Neural cell (in vitro differentiated cells): ENCODE data around the gene UCP3. TPM values are rescaled to one million over a fixed set of nuclear protein-coding genes. Genes with fewer than 3 reads are reported as not detected.

ENCODE experiments used
- H2AFZ ChIP-seq: fragments of 200-600, 300-800 bp; sonication (generic), shearing (Covaris generic); 2 replicates; pipeline ENCODE4 v1.6.0; 2014; ENCODE audit warnings: low read depth, mild to moderate bottlenecking, antibody characterized with exemption, low read length, moderate library complexity
- H3F3A ChIP-seq: fragments of 200-600 bp; shearing (Covaris generic); 2 replicates; pipeline ENCODE4 v1.6.1; 2016; ENCODE audit warnings: mild to moderate bottlenecking, moderate library complexity, mixed read lengths, antibody characterized with exemption, low read length; ENCODE audit not compliant: insufficient read depth, poor library complexity, severe bottlenecking
- H3K27ac ChIP-seq: fragments of 200-600, 300-800 bp; sonication (generic), shearing (Covaris generic); 2 replicates; pipeline ENCODE4 v1.5.1; 2014; ENCODE audit warnings: mild to moderate bottlenecking, low read length, moderate library complexity
- H3K27me3 ChIP-seq: fragments of 300-800, 200-600 bp; sonication (generic), shearing (Covaris generic); 2 replicates; pipeline ENCODE4 v1.6.0; 2014; ENCODE audit warnings: mild to moderate bottlenecking, low read depth, low read length, moderate library complexity; ENCODE audit not compliant: insufficient read depth
- H3K36me3 ChIP-seq: fragments of 300-800, 200-600 bp; sonication (generic), shearing (Covaris generic); 2 replicates; pipeline ENCODE4 v1.5.1; 2014; ENCODE audit warnings: mild to moderate bottlenecking, antibody characterized with exemption, low read length, moderate library complexity; ENCODE audit not compliant: insufficient read depth
- H3K4me2 ChIP-seq: fragments of 300-800, 200-600 bp; sonication (generic), shearing (Covaris generic); 2 replicates; pipeline ENCODE4 v1.6.0; 2014; ENCODE audit warnings: mild to moderate bottlenecking, low read length
- H3K4me3 ChIP-seq: fragments of 300-800, 200-600 bp; sonication (generic), shearing (Covaris generic); 2 replicates; pipeline ENCODE4 v1.5.1; 2014; ENCODE audit warnings: mild to moderate bottlenecking, low read length, moderate library complexity
- H3K79me2 ChIP-seq: fragments of 200-600 bp; shearing (Covaris generic); replicated peaks from 2 replicates; pipeline ENCODE4 v1.6.0; 2014; ENCODE audit warnings: mild to moderate bottlenecking, low read length, moderate library complexity; ENCODE audit not compliant: insufficient read depth
- H3K9ac ChIP-seq: fragments of 300-800, 200-600 bp; sonication (generic), shearing (Covaris generic); 2 replicates; pipeline ENCODE4 v1.6.1; 2016; ENCODE audit warnings: mild to moderate bottlenecking, low read length, mixed read lengths
- H3K9me2 ChIP-seq: fragments of 200-600 bp; shearing (Covaris generic); 2 replicates; pipeline ENCODE4 v1.6.1; 2016; ENCODE audit warnings: mild to moderate bottlenecking, low read length, mixed read lengths; ENCODE audit not compliant: insufficient read depth
- H3K9me3 ChIP-seq: fragments of 200-600, 300-800 bp; sonication (generic), shearing (Covaris generic); 2 replicates; pipeline ENCODE4 v1.6.1; 2016; ENCODE audit warnings: mild to moderate bottlenecking, mixed run types, low read length, moderate library complexity, mixed read lengths
- H4K20me1 ChIP-seq: fragments of 200-600 bp; shearing (Covaris generic); 2 replicates; pipeline ENCODE4 v1.6.1; 2016; ENCODE audit warnings: mild to moderate bottlenecking, mixed run types; ENCODE audit not compliant: insufficient read depth
- EP300 ChIP-seq: fragments of 450-650 bp; conservative IDR thresholded peaks from 2 replicates; pipeline ENCODE4 v1.6.1; 2014; ENCODE audit warnings: antibody characterized with exemption, mild to moderate bottlenecking, moderate library complexity; ENCODE audit not compliant: poor library complexity, severe bottlenecking
- MXI1 ChIP-seq: fragments of 450-650 bp; conservative IDR thresholded peaks from 2 replicates; pipeline ENCODE4 v1.6.1; 2014; ENCODE audit warnings: antibody characterized with exemption, mild to moderate bottlenecking; ENCODE audit not compliant: poor library complexity, severe bottlenecking
- POLR2AphosphoS5 ChIP-seq: IDR thresholded peaks from 2 replicates; pipeline ENCODE4 v1.6.1; 2012
- RAD21 ChIP-seq: fragments of 450-650 bp; conservative IDR thresholded peaks from 2 replicates; pipeline ENCODE4 v1.6.1; 2014; ENCODE audit warnings: antibody characterized with exemption, mild to moderate bottlenecking, moderate library complexity
- SMC3 ChIP-seq: fragments of 450-650 bp; conservative IDR thresholded peaks from 2 replicates; pipeline ENCODE4 v1.6.1; 2014; ENCODE audit warnings: antibody characterized with exemption, mild to moderate bottlenecking, moderate library complexity; ENCODE audit not compliant: poor library complexity
- TAF1 ChIP-seq: IDR thresholded peaks from 2 replicates; pipeline ENCODE4 v1.6.1; 2012; ENCODE audit warnings: low read depth
- polyA plus RNA-seq: library from polyadenylated mRNA; depleted of rRNA; stranded (reverse); fragments of >200 nt; gene quantifications from 2 replicates; pipeline ENCODE4 v1.2.3, GENCODE V29; 2014
- TF ChIP-seq, protein P1 (sequence below): IDR thresholded peaks from 2 replicates; pipeline ENCODE4 v1.6.1; 2012; ENCODE audit warnings: borderline replicate concordance

Gene UCP3
- polyA plus RNA-seq, 1 donor from 2014 or later: 7.8 TPM

DNA sequence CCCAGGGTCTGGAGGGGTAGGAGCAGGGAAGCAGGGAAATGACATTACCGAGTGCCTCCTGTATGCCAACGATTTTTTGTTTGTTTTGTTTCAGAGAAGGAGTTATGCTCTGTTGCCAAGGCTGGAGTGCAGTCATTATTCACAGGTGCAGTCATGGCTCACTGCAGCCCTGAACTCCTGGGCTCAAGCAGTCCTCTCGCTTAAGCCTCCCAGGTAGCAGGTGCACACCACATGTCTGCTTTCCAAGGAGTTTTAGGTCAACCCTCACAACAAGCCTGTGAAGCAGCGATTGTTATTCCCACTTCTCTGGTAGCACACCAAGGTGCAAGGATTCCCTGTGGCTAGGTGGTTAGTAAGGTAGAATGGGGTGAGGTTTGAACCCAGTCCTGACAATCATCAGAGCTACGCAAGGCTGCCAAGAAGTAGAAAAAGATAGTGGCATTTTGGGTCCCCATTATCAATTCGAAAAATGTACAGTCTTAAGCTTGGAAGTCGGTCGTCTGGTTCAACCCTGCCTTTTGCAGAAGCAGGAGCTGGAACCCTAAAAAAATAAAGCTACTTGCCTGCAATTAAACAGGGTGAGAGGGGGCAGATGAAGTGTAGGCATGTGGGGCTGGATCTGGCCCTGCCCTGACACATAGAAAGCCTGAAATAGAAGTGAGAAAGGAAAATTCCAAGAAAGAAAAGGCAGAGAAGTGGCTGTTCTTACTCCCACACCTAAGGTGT is 9.1 kb downstream of the UCP3 start:
- Histone ChIP-seq H3K4me3 (no peak overlapping the region), H3K79me2 (no peaks in the 10 kb centered on the region), H3K9ac (no peak overlapping the region), H3K27ac (no peak overlapping the region), H3F3A (no peaks in the 10 kb centered on the region), H2AFZ (no peak overlapping the region), H3K9me2 (no peaks in the 10 kb centered on the region), H3K9me3 (no peaks in the 10 kb centered on the region), H4K20me1 (no peaks in the 10 kb centered on the region), H3K27me3 (no peaks in the 10 kb centered on the region), H3K4me2 (no peak overlapping the region), H3K36me3 (peaks cover 4% of the 10 kb centered on the region)
- no peak for TF ChIP-seq RAD21
- TF ChIP-seq, protein P1, sequence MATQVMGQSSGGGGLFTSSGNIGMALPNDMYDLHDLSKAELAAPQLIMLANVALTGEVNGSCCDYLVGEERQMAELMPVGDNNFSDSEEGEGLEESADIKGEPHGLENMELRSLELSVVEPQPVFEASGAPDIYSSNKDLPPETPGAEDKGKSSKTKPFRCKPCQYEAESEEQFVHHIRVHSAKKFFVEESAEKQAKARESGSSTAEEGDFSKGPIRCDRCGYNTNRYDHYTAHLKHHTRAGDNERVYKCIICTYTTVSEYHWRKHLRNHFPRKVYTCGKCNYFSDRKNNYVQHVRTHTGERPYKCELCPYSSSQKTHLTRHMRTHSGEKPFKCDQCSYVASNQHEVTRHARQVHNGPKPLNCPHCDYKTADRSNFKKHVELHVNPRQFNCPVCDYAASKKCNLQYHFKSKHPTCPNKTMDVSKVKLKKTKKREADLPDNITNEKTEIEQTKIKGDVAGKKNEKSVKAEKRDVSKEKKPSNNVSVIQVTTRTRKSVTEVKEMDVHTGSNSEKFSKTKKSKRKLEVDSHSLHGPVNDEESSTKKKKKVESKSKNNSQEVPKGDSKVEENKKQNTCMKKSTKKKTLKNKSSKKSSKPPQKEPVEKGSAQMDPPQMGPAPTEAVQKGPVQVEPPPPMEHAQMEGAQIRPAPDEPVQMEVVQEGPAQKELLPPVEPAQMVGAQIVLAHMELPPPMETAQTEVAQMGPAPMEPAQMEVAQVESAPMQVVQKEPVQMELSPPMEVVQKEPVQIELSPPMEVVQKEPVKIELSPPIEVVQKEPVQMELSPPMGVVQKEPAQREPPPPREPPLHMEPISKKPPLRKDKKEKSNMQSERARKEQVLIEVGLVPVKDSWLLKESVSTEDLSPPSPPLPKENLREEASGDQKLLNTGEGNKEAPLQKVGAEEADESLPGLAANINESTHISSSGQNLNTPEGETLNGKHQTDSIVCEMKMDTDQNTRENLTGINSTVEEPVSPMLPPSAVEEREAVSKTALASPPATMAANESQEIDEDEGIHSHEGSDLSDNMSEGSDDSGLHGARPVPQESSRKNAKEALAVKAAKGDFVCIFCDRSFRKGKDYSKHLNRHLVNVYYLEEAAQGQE: no peak
- TF ChIP-seq SMC3: no peak
- no peak for TF ChIP-seq EP300
- TF ChIP-seq POLR2AphosphoS5: no peak
- no peak for TF ChIP-seq MXI1
- no peak for TF ChIP-seq TAF1

DNA sequence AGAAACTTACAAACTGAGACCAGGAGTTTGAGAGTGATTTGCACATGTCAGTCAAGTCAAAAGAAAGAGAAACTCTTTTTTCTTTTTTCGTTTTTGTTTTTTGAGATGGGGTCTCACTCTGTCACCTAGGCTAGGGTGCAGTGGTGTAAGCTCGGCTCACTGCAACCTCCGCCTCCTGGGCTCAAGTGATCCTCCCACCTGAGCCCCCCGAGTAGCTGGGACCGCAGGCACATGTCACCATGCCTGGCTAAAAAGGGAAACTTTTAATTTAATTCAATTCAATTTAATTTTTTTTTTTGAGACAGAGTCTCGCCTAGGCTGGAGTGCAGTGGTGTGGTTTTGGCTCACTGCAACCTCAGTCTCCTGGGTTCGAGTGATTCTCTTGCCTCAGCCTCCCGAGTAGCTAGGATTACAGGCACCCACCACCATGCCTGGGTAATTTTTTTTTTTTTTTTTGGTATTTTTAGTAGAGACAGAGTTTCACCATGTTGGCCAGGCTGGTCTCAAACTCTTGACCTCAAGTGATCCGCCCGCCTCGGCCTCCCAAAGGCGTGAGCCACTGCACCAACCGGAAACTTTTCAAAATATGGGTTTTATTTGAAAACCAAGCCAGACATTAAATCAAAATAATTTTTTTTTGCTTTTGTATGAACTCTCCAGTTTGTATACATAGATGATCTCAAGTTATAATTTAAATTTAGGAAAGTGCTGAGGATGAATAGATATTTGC is 9.9 kb downstream of the UCP3 start:
- no peaks in the 10 kb centered on the region for H3F3A ChIP-seq
- TF ChIP-seq RAD21: no peak
- no peak for TF ChIP-seq TAF1
- H2AFZ ChIP-seq: no peak overlapping the region
- H3K9me3 ChIP-seq: no peaks in the 10 kb centered on the region
- no peak overlapping the region for H3K4me2 ChIP-seq
- no peaks in the 10 kb centered on the region for H3K9me2 ChIP-seq
- H4K20me1 ChIP-seq: no peaks in the 10 kb centered on the region
- H3K9ac ChIP-seq: no peak overlapping the region
- H3K79me2 ChIP-seq: no peaks in the 10 kb centered on the region
- H3K27ac ChIP-seq: no peak overlapping the region
- H3K27me3 ChIP-seq: no peaks in the 10 kb centered on the region
- no peak overlapping the region for H3K4me3 ChIP-seq
- H3K36me3 ChIP-seq: peaks cover 4% of the 10 kb centered on the region

DNA sequence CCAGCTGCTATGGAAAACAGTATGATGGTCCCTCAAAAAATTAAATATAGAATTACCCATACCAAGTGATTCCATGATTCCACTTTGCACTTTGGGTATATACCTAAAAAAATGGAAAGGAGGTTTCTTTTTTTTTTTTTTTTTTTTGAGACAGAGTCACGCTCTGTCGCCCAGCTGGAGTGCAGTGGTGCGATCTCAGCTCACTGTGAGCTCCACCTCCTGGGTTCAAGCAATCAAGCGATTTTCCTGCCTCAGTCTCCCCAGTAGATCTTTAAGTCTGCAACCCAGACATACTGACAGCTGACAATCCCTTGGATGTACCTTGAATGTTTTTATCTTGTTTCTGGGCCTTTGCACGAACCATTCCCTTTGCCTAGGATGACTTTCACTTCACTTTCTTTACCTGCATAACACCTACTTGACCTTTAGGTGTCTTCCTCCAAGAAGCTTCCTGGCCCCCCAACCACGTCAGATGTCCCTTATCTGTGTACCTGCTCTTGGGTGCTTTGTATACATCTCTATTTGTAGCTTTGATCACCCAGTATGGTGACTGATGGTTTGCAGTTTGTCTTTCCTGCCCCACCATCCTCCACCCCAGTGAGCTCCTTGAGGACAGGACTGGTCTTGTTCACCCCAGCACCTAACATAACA is 11.6 kb downstream of the UCP3 start:
- TF ChIP-seq TAF1: no peak
- TF ChIP-seq RAD21: no peak
- no peak for TF ChIP-seq MXI1
- TF ChIP-seq SMC3: no peak

More for the DNA sequence above, 11.6 kb downstream of the UCP3 start:
- H3K9me3 ChIP-seq: no peaks in the 10 kb centered on the region
- no peaks in the 10 kb centered on the region for H3K36me3 ChIP-seq
- H3K4me3 ChIP-seq: no peak overlapping the region
- no peak overlapping the region for H2AFZ ChIP-seq
- no peaks in the 10 kb centered on the region for H3F3A ChIP-seq
- H3K9me2 ChIP-seq: no peaks in the 10 kb centered on the region
- H3K9ac ChIP-seq: no peak overlapping the region
- no peak overlapping the region for H3K27ac ChIP-seq
- H3K4me2 ChIP-seq: no peak overlapping the region
- H4K20me1 ChIP-seq: no peaks in the 10 kb centered on the region
- H3K79me2 ChIP-seq: no peaks in the 10 kb centered on the region
- H3K27me3 ChIP-seq: no peaks in the 10 kb centered on the region
